GM19463 (cell line): ENCODE data around the gene ACTR3.

Experiments used
- ATAC-seq: cut with Tn5 transposase; IDR thresholded peaks from one replicate; pipeline ENCODE4 v1.9.1; 2021; ENCODE audit warnings: mild to moderate bottlenecking, moderate library complexity; ENCODE audit not compliant: unreplicated experiment

Gene ACTR3

DNA sequence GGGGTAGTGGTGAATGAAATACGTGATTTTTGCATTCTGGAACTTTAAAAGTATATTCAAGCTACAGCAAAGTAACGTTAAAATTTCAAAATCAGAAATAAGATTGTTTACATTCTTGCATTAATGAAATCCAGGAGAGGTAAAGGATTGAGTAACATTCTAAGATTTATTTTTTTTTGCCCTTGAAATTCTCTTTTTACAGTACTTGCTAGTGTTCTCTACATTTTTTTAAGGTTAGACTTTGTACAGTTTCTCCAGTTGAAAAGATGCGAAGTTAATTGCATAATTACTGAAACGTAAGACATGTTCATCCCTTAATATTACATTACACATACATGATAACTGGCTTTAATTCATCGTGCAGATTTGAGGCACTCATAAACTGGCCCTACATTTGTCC is 74.5 kb downstream of the ACTR3 start:
- ATAC-seq: no peak

DNA sequence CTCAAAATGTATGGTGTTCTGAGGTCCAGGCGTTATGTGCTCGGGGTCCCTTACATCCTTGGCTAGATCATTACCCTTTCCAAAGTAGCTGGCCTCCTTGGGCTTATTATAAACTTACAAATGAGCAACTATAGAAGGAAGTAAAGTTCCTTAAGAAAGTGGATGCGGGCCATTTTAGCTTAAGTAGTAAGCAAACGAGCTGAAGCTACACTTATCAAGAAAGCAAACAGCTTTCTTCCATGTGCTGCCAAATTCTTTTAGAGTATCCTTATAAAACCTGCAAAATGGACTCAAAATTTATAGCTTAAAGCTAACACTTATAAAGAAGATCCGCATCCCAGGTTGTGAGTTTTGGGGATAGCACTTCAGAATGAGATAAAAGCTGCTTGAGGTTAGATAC is 75.3 kb downstream of the ACTR3 start:
- ATAC-seq: no peak

DNA sequence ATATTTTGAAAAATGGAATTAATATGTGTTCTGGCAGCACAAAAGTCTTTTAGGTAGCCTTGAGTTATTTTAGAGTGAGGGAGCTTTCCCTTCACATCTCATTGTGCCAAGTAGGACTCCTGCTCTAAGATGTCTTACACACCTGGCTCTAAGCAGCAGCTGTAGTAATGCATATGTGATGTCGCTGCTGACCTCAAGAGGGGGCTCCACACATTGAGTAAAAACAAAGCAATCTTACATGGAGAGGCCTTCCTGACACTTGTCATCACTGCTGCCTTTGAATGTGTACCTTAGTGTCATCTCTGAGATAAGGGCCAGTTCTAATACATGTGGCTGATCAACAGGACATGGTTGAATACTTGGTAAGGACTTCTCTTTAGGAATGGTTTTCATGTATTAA is 75.8 kb downstream of the ACTR3 start:
- ATAC-seq: peak; percentile 77

DNA sequence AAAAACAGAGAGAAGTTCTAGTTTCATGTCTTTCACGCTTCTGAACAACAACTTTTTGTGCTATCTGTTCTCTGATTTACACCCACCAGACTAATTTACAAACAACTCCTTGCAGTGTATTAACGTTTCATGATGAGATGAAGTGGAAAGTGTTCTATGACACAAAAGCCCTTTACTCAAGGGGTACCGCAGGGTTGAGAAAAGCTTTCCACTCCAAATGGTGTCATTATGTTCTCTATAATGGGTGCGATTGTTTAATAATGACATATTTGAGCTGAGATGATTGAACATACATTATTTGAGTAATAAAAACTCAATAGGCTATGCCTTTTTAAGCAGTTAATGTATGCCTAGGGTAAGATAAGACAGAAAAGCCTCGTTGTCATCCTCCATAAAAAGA is 76.3 kb downstream of the ACTR3 start:
- no peak for ATAC-seq

DNA sequence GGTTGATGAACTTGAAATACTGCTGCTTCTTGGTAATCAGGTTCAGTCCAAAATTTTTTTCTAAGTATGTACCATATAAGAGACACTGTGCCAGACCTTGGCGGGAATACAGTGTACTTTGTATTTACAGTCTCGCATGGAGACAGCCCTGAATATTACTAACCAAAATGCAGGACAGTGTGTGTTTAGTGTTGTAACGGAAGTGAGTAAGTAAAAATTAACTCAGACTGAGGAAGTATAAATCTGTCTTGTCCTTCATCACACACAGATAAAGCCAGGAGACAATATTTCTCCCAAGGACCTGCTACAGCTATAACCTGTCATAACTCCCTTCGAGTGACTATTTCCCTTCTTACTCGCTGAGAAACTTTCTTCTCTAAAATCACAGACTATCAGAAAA is 76.9 kb downstream of the ACTR3 start:
- ATAC-seq: no peak

- no peak for ATAC-seq
These were observed 77.4 kb downstream of the ACTR3 start for GRCh38 chr2:113967272-113967671.

DNA sequence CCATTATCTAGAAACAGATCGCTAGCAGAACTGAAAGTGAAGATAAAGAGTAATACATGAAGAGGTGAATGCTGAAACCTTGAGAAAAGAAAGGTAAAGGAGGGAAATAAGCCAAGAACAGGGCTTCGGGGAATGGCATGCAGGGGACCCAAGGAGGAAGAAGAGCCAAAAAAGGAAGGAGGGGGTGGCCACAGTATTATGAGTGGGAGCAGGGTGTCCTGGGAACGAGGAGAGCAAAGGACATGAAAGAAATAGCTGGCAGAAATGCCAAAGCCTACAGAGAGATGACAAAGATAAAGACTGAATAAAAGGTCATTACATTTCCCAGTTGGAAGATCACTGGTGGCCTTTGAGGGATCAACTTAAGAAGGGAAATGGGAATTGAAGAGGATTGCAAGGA is 82.9 kb downstream of the ACTR3 start:
- no peak for ATAC-seq

DNA sequence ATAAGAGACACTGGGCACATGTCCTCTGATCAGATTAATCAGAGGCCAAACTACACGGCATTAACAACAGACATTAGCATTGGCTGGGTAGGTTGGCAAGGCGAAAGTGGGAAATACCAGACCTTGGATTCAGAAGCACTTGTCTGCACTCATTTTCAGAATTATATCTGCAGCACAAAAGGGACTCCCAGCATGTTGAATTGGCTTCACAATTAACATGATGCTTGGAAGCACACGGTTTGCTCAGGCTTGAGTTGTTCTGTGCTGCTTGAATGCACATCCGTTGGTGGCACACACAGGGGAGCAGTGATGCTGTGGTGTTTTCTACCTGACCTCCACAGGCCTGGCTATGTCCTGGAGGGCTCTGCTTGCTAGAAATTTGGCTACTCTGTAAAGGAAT is 83.9 kb downstream of the ACTR3 start:
- no peak for ATAC-seq

DNA sequence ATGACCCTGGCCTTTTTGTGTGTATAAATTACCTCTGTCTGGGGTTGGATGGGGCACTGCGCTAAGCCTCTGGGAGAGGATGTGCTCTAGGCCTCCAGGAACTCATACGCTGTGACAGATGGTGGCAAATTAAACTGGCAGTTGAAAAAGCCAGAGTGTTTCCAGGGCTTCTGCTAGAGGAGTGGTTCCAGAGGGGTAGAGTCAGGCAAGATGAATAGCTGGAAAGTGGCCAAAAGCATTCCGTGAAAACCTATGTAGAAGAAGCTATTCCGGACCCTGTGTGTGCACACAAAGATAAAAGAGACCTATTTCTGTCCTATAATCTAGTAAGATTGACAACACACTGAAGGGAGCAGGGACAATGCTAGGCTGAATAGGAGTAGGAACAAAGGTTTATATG is 84.8 kb downstream of the ACTR3 start:
- ATAC-seq: no peak

- ATAC-seq: no peak
These were observed 86.5 kb downstream of the ACTR3 start for GRCh38 chr2:113976277-113976928.

DNA sequence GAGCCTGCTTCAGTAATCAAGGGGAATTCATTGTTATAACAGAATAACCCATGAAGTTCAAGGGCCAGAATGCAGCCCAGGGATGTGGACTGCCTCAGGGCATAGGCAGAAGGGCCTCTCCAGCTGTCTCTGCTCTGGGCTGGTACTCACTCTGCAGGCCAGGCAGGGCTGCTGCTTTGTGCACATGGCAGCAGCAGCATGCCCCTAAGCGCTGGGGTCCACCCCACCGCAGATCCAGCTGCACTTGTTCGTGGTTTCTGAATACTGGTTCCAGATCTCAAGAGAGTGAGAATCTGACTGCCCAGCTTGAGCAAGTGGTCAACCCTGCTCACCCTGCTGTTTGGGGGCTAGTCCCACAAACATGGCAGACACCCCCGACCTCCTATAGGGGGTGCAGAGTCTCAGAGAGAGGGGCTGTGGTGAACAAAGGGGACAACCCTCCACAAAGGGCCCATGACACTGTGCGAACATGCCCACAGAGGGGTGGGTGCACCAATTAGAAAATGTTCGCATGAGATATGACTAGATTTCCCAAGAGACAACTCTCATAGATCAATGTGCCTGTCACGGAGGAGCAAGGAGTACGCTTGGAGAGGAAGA is 87.3 kb downstream of the ACTR3 start:
- no peak for ATAC-seq

GRCh38 chr2:113977660-113978523 is 88.0 kb downstream of the ACTR3 start:
- ATAC-seq: no peak

GRCh38 chr2:113978524-113979190 is 88.8 kb downstream of the ACTR3 start:
- no peak for ATAC-seq

- ATAC-seq: no peak
These were observed 89.6 kb downstream of the ACTR3 start for GRCh38 chr2:113979191-113980128.

- no peak for ATAC-seq
These were observed 91.1 kb downstream of the ACTR3 start for GRCh38 chr2:113980946-113981345.

DNA sequence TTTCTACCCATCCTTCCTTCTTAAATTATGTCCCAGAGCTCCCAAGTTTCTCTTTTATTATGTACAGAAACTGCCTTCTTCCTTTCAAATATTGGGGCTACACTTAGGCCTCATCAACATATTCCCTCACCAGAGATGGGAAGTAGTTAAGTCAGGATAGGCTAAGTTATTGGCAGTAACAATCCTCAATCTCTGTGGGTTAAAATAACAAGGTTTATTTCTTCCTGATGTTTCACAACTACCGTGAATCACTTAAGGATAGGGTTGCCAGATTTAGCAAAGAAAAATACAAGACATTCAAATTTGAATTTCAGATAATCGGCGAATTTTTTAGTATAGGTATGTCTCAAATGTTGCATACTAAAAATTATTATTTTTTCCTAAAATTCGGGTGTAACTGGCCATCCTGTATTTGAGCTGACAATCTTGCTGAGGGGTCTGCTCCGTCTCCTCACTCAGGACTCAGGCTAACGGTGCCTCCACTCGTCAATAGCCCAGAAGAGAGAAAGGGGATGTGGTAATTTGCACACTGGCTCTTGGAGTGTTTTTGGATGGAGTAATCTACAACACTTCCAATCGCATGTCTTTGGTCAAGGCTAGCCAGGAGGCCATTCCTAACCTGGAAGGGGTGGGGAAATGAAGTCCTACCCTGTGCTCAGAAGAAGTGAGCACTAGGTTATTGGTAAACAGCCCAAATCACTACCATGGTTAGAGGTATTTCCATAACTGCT is 91.7 kb downstream of the ACTR3 start:
- ATAC-seq: no peak

- ATAC-seq: no peak
These were observed 95.9 kb downstream of the ACTR3 start for GRCh38 chr2:113985554-113986397.

- no peak for ATAC-seq
These were observed 96.9 kb downstream of the ACTR3 start for GRCh38 chr2:113986762-113987290.

- ATAC-seq: no peak
These were observed 102.2 kb downstream of the ACTR3 start for GRCh38 chr2:113992090-113992489.
